Left lobe of liver (tissue), 2 donors: ENCODE measurements around the gene LBX1. TPM values are rescaled to one million over a fixed set of nuclear protein-coding genes. Genes with fewer than 3 reads are reported as not detected.

Source experiments
- ATAC-seq: fragments of 200-7000 bp; cut with Tn5 transposase; one replicate; pipeline ENCODE4 v1.9.1; 2020; ENCODE audit warnings: mild to moderate bottlenecking, moderate library complexity
- DNase-seq: peaks from one replicate; pipeline ENCODE4 v3.0.0-alpha.2; 2020; ENCODE audit warnings: low spot score
- total RNA-seq: library from RNA; stranded (reverse); gene quantifications from one replicate; pipeline ENCODE4 v1.2.1, GENCODE V29; 2021
- donor health status: DM: no; HTN: no; CAD: no; lungs with moderate emphysema.
- donor health status: DM: no; HTN: yes; CAD: no.

Gene LBX1
- not detected for total RNA-seq

DNA sequence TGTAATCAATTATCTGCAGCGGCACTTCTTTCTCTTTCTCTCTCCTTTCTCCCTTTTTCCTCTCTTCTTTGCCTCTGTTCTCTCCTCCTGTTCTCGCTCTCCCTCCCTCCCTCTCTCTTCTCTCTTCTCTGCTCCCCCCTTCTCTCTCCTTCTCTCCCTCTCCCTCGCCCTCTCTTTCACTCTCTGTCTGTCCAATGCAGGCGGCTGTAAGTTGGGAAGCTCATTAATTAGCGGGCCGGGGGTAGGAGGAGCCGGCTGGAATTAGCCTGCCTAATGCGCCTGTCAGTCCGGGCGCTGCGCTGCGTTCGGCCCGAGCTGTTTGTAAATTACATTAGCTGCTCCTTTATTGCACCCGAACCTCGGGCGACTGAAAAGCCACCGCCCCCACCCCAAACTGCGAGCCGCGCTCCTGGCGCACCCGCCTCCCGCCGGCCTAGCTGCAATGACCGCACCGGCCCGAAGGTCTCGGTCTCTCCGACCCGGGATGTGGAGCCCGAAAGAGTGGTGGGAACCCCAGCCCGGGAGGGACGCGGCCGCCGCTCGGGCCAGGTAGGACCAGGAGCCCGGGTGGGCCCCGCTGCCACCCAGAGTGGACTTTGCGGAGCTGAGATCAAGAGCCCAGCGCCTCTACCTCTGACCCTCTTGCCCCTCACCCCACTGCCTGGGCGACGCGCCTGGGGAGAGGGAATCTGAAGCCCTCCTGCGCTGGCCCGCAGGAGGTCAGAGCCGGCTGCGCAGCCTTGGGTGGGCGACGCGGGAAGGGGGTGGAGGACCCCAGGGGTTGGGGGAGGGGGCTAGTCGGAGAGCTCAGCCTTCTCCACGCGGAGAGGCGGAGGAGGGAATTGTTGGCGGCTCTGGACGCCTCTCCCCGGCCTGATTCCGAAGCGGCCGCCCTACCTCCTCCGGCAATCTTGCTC is at the start of gene LBX1:
Gene LBX1 (minus strand): TSS at position 198 of the 917 bp plus-strand sequence. CDS start 648 bp downstream, outside the sequence.
- no peak for DNase-seq
- ATAC-seq = no peak

DNA sequence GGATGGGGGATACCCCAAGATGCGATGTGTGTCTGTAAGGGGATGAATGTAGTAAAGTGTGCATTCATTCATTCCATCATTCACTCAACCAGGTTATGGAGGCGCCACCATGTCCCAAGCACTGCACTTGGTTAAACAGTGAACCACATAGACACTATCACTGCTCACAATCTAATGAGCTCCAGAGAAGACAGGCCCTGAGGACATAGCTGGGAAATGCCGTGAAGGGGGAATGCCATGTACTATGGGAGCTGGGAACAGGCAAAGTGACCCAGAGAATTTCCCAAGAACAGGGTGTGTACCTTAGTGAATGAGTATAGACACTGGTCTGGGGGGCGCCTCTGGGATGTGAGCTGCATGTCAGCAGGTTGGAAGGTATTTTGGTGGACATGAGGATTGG is 44.5 kb upstream of the LBX1 start:
- ATAC-seq = no peak
- no peak for DNase-seq

- ATAC-seq (no peak), DNase-seq (no peak)
Observed at GRCh38 chr10:101273330-101273729, 44.1 kb upstream of the LBX1 start.

- ATAC-seq = peak; percentile 99
- peak; percentile 60 for DNase-seq
Observed at GRCh38 chr10:101272229-101272868, 43.1 kb upstream of the LBX1 start.

DNA sequence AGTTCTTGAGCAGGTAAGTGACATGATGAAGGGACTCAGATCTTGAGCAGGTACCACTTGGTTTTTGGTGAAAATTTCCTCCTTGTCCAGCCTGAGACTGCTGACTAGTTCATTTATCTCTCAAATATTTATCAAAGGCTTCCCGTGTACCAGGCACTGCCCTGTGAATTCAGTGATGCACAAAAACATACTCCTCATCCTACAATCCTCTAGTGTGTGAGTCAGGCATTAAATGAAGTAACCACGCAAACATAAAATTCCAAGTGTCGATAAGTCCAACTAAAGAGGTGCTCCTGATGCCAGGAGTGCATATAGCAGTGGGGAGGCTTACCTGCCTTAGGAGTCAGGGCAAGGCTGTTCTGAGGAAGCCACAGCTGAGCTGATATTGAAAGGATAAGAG is 41.5 kb upstream of the LBX1 start:
- ATAC-seq = no peak
- DNase-seq = no peak

DNA sequence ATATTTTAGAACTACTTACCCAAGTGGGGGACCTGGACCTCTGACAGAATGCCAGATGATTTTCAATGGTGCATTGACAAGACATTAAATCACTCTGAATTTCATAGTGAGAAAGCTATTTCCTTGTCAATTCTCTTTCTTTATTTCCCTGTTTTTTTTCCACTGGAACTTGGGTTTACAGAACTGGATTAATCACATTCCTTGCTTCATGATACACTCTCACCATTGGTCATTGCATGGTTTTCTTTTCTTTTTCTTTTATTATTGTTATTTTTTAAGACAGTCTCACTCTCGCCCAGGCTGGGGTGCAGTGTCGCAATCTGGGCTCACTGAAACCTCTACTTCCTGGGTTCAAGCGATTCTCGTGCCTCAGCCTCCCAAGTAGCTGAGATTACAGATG is 38.5 kb upstream of the LBX1 start:
- ATAC-seq (no peak), DNase-seq (no peak)

- ATAC-seq = no peak
Observed at GRCh38 chr10:101267290-101267680, 38.0 kb upstream of the LBX1 start.

DNA sequence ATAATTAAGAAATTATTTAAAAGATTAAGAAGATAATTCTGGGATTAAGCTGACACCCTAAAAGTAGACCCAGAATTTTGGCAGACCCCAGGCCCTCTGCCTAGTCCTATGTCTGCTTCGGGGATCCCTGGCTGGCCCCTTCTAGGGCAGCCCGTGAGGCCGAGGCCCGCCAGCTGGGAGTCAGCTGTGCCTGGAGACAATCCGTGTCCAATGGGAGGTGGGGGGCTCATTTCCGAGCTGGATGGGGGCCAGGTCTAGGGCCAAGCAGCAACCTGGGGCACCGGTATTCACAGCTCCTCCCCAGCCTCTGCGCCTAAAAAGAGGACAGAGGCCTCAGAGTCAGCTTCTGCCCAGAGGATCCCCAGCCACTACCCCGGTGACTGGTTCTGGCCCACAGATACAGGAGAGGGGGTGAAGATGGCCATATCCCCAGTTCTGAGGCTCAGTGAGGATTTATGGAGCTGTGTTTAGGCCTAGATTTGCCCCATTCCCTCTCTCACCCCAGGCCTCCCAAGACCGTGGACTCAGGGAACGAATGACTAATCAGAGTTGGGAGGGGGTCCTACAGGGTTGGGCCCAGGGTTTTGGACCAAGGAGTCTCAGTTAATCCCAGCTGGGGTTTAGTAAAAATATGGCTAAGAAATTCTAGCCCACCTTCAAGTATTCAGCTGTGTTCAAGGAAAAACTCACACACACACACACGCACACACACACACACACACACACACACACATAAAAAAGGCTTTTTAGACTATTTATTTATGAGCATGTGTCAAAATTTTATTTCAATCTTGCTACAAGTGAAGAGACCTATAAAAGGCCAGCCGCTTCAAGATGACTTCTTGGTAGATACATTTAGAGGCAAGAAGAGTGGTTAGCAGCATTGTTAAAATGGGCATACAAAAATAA is 37.4 kb upstream of the LBX1 start:
- DNase-seq (no peak), ATAC-seq (no peak)

More at GRCh38 chr10:101267290-101267680, 38.0 kb upstream of the LBX1 start:
- no peak for DNase-seq

DNA sequence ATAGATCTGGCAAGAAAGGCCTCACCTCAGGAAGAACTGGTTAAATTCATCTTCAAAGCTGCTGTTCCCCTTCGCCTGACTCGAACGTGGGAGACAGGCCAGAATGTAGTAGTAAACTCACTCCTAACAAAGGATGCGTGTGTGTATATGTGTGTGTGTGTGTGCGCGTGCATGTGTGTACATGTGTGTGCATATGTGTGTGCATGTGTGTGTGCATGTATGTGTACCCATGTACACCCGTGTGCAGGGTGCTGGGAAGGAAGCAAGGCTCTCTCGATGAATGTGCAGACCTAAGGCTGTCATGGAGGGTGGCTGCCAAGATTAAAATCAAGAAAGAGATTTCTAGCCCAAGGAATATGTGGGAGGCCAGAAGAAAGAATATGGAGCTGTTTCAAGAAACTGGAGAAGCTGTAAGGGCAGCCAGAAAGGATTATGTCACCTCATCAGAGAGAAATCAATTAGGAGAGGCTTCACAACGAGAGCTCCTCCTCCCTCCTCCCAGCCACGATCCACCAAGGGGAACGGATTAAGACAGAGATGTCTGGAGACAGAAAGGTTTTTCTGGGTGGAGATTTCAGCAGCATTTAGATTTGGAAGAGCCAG is 34.0 kb upstream of the LBX1 start:
- no peak for DNase-seq

DNA sequence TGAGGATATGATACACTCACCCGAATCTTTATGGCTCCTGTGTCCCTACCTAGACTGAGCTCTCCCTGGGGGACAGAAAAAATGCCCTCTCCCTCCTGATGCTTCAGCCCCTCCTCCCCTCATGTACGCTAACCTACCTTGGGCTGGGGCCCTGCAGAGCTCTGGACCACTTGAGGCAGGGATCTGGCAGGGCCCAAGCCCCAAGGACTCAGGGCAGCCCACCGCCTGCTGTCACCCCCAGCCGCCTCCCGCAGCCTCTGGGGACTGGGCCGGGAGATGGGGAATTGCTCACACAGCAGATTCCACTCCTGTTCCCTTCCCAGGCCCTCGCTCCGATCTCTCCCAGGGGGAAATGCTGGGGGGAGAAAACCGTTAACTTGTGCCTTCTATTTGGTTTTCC is 32.9 kb upstream of the LBX1 start:
- DNase-seq (no peak), ATAC-seq (no peak)

More for the DNA sequence above, 34.0 kb upstream of the LBX1 start:
- ATAC-seq = no peak

DNA sequence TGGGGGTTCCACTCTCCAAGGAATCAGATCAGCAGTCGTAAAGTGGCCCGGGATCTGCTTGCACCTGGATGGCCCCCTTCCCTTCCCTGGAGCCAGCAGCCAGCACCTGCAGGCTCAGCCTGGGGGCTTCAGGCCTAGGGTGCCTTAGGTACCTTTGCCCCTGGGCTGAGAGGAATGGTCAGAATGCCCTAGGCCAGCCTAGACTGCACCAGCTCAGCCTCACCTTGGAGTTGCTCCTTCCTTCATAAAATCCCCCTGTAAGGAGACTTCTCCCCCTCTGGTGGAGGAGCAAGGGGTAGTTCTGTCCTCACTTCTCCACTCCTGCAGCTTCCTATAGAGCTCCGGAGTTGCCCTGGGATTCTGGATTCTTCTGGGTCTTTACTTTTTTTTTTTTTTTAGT is 32.4 kb upstream of the LBX1 start:
- DNase-seq = no peak
- no peak for ATAC-seq

- DNase-seq (no peak), ATAC-seq (no peak)
Observed at GRCh38 chr10:101260764-101261481, 31.7 kb upstream of the LBX1 start.

GRCh38 chr10:101258179-101258885 is 29.1 kb upstream of the LBX1 start:
- DNase-seq (no peak), ATAC-seq (no peak)

- DNase-seq (no peak), ATAC-seq (no peak)
Observed at GRCh38 chr10:101257491-101257890, 28.2 kb upstream of the LBX1 start.

- ATAC-seq (no peak), DNase-seq (no peak)
Observed at GRCh38 chr10:101257084-101257483, 27.8 kb upstream of the LBX1 start.

- no peak for DNase-seq
Observed at GRCh38 chr10:101256387-101256786, 27.1 kb upstream of the LBX1 start.

GRCh38 chr10:101250136-101250535 is 20.9 kb upstream of the LBX1 start:
- ATAC-seq = no peak
- no peak for DNase-seq

More at GRCh38 chr10:101256387-101256786, 27.1 kb upstream of the LBX1 start:
- no peak for ATAC-seq

DNA sequence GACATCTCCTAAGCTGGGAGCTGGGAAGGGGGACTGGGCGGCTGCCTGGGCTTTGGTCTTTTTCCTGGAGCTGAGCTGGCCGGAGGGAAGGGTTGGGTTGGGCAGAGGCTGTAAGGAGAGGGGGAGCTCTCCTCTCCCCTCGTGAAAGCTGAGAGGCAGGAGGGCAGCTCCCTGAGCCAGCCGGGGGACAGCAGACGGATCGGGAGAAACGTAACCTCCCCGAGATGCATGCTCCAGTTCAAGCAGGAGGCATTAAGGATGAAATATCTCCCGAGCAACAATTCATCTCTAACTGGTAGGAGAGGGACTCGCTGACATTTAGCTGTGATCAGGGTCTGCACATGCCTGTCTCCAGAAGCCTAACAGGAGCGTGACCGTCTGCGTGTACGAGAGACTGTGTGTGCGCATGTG is 19.9 kb upstream of the LBX1 start:
- ATAC-seq (no peak), DNase-seq (no peak)

GRCh38 chr10:101246639-101247038 is 17.4 kb upstream of the LBX1 start:
- DNase-seq (no peak), ATAC-seq (no peak)
